GM13976 (cell line): ENCODE measurements around the gene CAV2.

Experiments used
- DNase-seq: peaks from one replicate; pipeline ENCODE4 v3.0.0; 2012; ENCODE audit warnings: low spot score
- in situ Hi-C: fragments of 300-500 bp; cut with MboI; formaldehyde crosslinking; loops from one replicate; pipeline ENCODE4 v1.12.0; 2022; ENCODE audit warnings: low sequenced_read_pairs, mixed read lengths, inconsistent platforms; ENCODE audit not compliant: unreplicated experiment
- TF ChIP-seq, protein P1 (sequence below): IDR thresholded peaks from 2 replicates; pipeline ENCODE4 v1.5.1; 2012; ENCODE audit warnings: borderline replicate concordance, mild to moderate bottlenecking; ENCODE audit not compliant: insufficient read depth; ENCODE audit errors: extremely low read depth, missing control alignments, control extremely low read depth

Gene CAV2

DNA sequence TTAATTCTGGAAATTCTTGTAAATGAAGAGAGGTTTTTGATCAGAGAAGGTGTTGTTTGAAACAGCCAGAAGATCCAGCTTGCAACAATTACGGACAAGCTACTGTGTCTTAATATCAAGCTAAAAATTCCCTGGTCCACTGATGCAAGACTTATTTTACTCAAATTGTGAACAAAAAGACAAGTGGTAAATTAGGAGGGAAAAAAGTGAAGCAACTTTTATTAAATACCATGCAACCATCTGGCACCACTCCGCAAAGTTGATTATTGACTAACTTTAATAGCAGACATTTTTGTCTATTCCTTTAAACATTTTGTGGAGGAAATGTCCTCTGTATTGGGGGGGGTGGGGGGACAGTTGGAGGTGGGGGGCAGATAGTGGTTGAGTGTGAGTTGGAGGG is 5.1 kb upstream of the CAV2 start:
- DNase-seq = no peak
- in situ Hi-C loops = no loop called here
- TF ChIP-seq, protein P1, sequence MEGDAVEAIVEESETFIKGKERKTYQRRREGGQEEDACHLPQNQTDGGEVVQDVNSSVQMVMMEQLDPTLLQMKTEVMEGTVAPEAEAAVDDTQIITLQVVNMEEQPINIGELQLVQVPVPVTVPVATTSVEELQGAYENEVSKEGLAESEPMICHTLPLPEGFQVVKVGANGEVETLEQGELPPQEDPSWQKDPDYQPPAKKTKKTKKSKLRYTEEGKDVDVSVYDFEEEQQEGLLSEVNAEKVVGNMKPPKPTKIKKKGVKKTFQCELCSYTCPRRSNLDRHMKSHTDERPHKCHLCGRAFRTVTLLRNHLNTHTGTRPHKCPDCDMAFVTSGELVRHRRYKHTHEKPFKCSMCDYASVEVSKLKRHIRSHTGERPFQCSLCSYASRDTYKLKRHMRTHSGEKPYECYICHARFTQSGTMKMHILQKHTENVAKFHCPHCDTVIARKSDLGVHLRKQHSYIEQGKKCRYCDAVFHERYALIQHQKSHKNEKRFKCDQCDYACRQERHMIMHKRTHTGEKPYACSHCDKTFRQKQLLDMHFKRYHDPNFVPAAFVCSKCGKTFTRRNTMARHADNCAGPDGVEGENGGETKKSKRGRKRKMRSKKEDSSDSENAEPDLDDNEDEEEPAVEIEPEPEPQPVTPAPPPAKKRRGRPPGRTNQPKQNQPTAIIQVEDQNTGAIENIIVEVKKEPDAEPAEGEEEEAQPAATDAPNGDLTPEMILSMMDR = no peak

DNA sequence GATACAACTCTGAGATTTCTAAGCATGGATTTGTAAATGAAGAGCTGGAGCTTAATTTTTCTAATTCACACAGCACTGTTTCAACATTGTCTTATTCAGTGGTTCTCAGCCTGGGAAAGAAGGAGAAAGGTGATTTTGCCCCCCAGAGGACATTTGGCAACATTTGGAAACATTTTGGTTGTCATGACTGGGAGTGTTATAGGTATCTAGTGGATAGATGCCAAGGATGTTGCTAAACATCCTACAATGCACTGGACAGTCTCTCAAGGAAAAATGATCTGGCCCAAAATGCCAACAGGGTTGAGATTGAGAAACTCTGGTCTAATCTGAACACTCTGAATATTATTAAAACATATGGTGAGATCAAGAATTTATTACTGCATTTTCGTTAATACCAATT is 3.8 kb upstream of the CAV2 start:
- TF ChIP-seq, protein P1 = no peak
- no peak for DNase-seq
- in situ Hi-C loops = no loop called here

DNA sequence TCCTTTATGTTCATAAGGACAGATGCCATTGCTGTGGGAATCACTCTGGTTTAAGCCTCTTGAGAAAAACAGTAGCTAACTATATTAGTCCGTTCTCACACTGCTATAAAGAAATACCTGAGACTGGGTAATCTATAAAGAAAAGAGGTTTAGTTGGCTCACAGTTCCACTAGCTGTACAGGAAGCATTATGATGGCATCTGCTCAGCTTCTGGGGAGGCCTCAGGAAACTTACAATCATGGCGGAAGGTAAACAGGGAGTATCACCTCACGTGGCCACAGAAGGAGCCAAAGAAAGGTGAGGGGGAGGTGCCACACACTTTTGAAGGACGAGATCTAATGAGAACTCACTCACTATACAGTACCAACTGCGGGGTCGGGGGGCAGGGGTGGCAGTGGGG is 2.9 kb upstream of the CAV2 start:
- in situ Hi-C loops = no loop called here
- TF ChIP-seq, protein P1 = no peak
- no peak for DNase-seq

DNA sequence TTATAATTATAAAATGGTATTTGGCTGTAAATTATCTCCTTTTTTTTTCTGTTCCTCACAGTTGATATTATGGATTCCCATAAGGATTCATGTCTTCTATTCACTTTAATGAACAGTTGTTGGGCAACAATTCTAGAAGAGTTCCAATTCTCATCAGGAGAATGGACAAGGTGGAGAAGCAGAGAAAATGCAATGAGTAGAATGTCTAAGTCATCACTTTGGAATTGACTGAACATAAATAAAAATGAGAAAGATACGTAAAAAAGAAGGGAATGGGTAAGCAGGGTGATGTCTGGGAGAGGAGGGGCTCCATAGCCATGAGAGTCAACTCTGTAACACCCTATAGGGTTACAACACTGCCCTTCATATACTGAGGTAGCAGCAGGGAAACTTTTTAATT is 1.8 kb upstream of the CAV2 start:
- in situ Hi-C loops = no loop called here
- DNase-seq = no peak
- TF ChIP-seq, protein P1 = no peak

DNA sequence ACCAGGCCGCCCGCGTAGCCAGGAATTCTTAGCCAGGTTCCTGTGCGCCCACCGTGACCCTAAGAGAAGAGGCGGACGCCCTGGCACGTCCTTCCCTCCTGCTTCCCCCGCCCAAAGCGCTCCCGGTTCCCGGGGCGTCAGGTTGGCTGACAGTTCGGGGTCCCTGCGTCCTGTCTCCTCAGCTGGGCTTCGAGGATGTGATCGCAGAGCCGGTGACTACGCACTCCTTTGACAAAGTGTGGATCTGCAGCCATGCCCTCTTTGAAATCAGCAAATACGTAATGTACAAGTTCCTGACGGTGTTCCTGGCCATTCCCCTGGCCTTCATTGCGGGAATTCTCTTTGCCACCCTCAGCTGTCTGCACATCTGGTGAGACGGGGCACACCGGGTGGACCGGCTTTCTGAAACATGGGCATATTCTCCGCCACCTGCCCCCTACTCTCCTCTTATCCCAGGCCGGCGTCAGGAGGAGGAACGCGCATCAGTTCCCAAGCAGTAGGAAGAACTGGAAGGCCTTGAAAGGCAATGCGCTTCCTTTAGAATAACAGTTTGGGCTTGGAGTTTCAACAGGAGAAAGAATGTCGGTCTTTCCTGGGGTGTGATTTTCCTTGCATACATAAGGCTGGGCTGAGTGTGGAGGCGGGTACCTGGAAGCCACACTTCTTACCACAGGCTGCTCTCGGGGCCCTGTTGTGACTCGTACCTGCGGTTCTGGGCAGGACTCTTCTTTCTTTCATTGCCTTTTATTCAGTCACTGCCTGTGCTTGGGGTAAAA is 728 bp downstream of the CAV2 start:
- TF ChIP-seq, protein P1 = no peak
- in situ Hi-C loops = no loop called here
- DNase-seq = peak; percentile 18

DNA sequence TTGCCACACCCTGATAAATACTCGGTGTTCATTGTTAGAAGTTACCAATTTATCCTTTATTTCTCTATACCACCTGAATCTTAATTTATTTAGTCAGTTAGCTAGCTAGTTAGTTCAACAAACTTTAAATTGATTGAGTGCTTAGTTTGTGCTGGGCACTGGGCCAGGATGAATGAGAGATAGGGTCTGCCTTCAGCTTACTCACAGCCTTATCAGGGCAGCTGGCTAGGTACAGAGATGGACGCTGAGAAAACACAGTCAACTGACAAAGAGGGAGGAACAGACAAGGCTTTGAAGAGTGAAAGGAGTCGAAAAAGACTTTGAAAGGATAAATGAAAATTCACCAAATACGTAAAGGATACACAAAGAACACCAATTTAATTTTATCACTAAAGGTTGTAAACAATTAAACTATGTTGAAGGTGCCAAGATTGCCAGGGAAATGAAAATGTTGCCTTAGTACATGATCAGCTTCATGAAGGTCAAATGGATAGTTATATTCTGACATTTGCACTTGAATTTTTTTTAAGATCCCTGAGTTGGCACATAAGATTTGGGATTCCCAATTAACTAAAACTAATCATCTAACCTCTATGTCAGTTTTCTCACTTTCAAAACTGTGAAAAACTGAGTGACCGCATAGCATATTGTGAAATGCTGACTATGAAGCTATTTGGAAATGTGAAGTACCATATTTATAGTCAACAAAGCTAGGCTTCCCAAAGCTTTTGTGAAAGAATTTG is 2.1 kb downstream of the CAV2 start:
- no peak for DNase-seq
- TF ChIP-seq, protein P1 = no peak

More for the DNA sequence above, 2.1 kb downstream of the CAV2 start:
- in situ Hi-C loops = no loop called here
